ENCODE measurements around the gene MLLT3. TPM values are rescaled to one million over a fixed set of nuclear protein-coding genes. Genes with fewer than 3 reads are reported as not detected.
"Not testable (repeated sequence)": the region's sequence is repeated elsewhere in the genome, so short reads cannot be mapped to it uniquely, and the experiment has no call there.

The MLLT3 gene
- total and polyA plus RNA-seq, 3 donors from 2014 or later, result 5.2 to 11.0 (median 7.6) TPM

GRCh38 chr9:20662156-20662555 is 39.9 kb upstream of the MLLT3 start:
- Histone ChIP-seq H3K9me3 (no peaks in the 10 kb centered on the region), H3K4me3 (no peak overlapping the region), H3K36me3 (ENCODE audit: low read depth, missing control alignments) (no peaks in the 10 kb centered on the region), H3K4me1 (no peaks in the 10 kb centered on the region), H3K27me3 (no peaks in the 10 kb centered on the region), H3K27ac (no peak overlapping the region)
- intact Hi-C loops (cut with DNase I; ENCODE audit: low total_unique reads), result no loop called here
- DNase-seq, result no peak
- WGBS, 2 donors, result 59 to 69% methylated on average over 3 of the region's 3 CpGs
- no peak for TF ChIP-seq POLR2A (IDR thresholded peaks at IDR 0.05)
- TF ChIP-seq, protein P1, sequence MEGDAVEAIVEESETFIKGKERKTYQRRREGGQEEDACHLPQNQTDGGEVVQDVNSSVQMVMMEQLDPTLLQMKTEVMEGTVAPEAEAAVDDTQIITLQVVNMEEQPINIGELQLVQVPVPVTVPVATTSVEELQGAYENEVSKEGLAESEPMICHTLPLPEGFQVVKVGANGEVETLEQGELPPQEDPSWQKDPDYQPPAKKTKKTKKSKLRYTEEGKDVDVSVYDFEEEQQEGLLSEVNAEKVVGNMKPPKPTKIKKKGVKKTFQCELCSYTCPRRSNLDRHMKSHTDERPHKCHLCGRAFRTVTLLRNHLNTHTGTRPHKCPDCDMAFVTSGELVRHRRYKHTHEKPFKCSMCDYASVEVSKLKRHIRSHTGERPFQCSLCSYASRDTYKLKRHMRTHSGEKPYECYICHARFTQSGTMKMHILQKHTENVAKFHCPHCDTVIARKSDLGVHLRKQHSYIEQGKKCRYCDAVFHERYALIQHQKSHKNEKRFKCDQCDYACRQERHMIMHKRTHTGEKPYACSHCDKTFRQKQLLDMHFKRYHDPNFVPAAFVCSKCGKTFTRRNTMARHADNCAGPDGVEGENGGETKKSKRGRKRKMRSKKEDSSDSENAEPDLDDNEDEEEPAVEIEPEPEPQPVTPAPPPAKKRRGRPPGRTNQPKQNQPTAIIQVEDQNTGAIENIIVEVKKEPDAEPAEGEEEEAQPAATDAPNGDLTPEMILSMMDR (IDR thresholded peaks at IDR 0.05), result no peak

- Histone ChIP-seq H3K27me3 (no peaks in the 10 kb centered on the region), H3K36me3 (ENCODE audit: low read depth, missing control alignments) (no peaks in the 10 kb centered on the region), H3K4me1 (no peaks in the 10 kb centered on the region), H3K4me3 (no peak overlapping the region), H3K9me3 (no peaks in the 10 kb centered on the region), H3K27ac (no peak overlapping the region)
- no peak for TF ChIP-seq POLR2A (IDR thresholded peaks at IDR 0.05)
- TF ChIP-seq, protein P1 (IDR thresholded peaks at IDR 0.05), result no peak
- intact Hi-C loops (cut with DNase I; ENCODE audit: low total_unique reads), result no loop called here
- no peak for DNase-seq
- 74 to 88% methylated on average over 2 of the region's 2 CpGs for WGBS, 2 donors
These were observed 37.2 kb upstream of the MLLT3 start for GRCh38 chr9:20659474-20659967.

- no peak for DNase-seq
- 47 to 69% methylated on average over 12 to 13 of the region's 13 CpGs for WGBS, 2 donors
These were observed 36.6 kb upstream of the MLLT3 start for GRCh38 chr9:20658677-20659473.

GRCh38 chr9:20658246-20658667 is 36.0 kb upstream of the MLLT3 start:
- DNase-seq, result peak; percentile 44
- intact Hi-C loops (cut with DNase I; ENCODE audit: low total_unique reads), result not testable (repeated sequence)

More at GRCh38 chr9:20658677-20659473, 36.6 kb upstream of the MLLT3 start:
- intact Hi-C loops (cut with DNase I; ENCODE audit: low total_unique reads), result no loop called here
- no peaks in the 10 kb centered on the region for H3K9me3 ChIP-seq
- H3K27me3 ChIP-seq, result no peaks in the 10 kb centered on the region
- H3K27ac ChIP-seq, result no peak overlapping the region
- H3K4me3 ChIP-seq, result peak overlapping the region; percentile 39 to 53
- no peaks in the 10 kb centered on the region for H3K36me3 ChIP-seq (ENCODE audit: low read depth, missing control alignments)
- no peaks in the 10 kb centered on the region for H3K4me1 ChIP-seq
- TF ChIP-seq POLR2A (IDR thresholded peaks at IDR 0.05), result no peak
- TF ChIP-seq, protein P1 (IDR thresholded peaks at IDR 0.05), result no peak

GRCh38 chr9:20651939-20652338 is 29.6 kb upstream of the MLLT3 start:
- no peak for DNase-seq
- no peaks in the 10 kb centered on the region for H3K4me1 ChIP-seq
- no peaks in the 10 kb centered on the region for H3K9me3 ChIP-seq
- H3K4me3 ChIP-seq, result no peak overlapping the region
- H3K36me3 ChIP-seq (ENCODE audit: low read depth, missing control alignments), result no peaks in the 10 kb centered on the region
- no peak overlapping the region for H3K27ac ChIP-seq
- intact Hi-C loops (cut with DNase I; ENCODE audit: low total_unique reads), result no loop called here
- WGBS, 2 donors, result 75 to 79% methylated on average over 4 of the region's 4 CpGs
- TF ChIP-seq, protein P1 (IDR thresholded peaks at IDR 0.05), result no peak
- no peak for TF ChIP-seq POLR2A (IDR thresholded peaks at IDR 0.05)
- H3K27me3 ChIP-seq, result no peaks in the 10 kb centered on the region

More at GRCh38 chr9:20658246-20658667, 36.0 kb upstream of the MLLT3 start:
- H3K36me3 ChIP-seq (ENCODE audit: low read depth, missing control alignments); H3K27ac ChIP-seq; H3K27me3 ChIP-seq; H3K9me3 ChIP-seq; H3K4me1 ChIP-seq: not testable (repeated sequence)
- H3K4me3 ChIP-seq, result peak overlapping the region; percentile 39 to 53
- WGBS, 2 donors, result 13 to 50% methylated on average over 23 of the region's 27 CpGs

Measured in testis (tissue), 3 donors.